HG03064 (cell line): ENCODE measurements around the gene FAM168B.

Source experiments
- ATAC-seq: cut with Tn5 transposase; IDR thresholded peaks from one replicate; pipeline ENCODE4 v1.9.1; 2021; ENCODE audit warnings: low read depth; ENCODE audit not compliant: unreplicated experiment

FAM168B gene

DNA sequence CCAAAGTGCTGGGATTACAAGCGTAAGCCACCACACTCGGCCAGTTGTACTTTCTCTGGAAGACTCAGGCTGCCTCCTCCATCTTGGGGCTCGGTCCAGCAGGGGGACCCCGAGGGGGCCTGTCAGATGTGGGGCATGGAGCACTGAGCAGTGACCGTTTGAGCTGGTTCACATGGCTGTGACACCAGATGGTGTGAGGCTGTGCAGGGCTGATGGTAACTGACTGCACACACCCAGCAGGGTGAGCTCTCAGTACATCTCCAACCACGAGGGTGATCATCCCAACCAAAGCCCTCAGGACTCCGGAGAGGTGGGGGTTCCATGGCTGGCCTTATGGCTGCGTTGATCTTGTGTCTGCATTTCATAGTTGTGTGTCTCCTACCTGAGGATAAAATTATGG is 63.4 kb downstream of the FAM168B start:
- no peak for ATAC-seq

- no peak for ATAC-seq
Observed at GRCh38 chr2:131027566-131028528, 65.4 kb downstream of the FAM168B start.

DNA sequence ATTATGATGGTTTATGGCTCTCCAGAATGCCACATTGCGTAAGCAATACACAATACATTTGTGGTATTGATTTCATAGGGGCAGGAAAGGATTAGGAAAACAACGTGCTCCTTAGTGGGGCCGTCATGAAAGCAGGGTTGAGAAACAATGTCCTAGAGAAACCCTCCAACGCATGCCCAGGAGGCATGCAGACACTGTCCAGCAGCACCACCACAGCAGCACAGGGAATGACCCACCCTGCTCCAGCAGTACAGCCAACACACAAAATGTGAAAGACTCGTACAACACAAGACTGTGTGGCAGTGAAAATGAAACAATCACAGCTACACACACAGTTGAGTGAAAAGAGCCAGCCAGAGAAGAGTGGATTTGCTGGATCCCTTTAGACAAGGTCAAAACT is 66.3 kb downstream of the FAM168B start:
- ATAC-seq: no peak

- no peak for ATAC-seq
Observed at GRCh38 chr2:131023758-131024157, 69.5 kb downstream of the FAM168B start.

- ATAC-seq: no peak
Observed at GRCh38 chr2:131022731-131023130, 70.5 kb downstream of the FAM168B start.

GRCh38 chr2:131016826-131017741 is 76.2 kb downstream of the FAM168B start:
- no peak for ATAC-seq

DNA sequence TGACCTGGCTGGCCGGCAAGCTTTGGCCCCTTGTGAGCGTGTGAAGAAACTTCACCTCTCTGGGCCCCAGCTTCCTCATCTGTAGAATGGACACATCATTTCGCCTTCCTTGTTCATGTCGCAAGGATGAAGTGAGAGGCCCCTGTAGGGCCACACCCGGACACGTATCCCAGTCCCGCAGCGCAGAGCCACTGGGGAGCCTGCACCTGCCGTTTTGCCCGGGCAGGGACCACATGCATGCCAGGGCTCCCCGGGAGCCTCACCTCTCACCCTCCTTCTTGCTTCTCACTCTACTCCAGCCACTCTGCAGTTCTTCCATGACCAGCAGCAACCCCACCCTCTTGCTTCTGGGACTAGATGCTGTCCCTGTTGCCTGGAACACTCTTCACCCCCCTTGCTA is 77.5 kb downstream of the FAM168B start:
- ATAC-seq: no peak

- no peak for ATAC-seq
Observed at GRCh38 chr2:131014141-131014540, 79.1 kb downstream of the FAM168B start.

GRCh38 chr2:131011486-131011885 is 81.8 kb downstream of the FAM168B start:
- no peak for ATAC-seq

DNA sequence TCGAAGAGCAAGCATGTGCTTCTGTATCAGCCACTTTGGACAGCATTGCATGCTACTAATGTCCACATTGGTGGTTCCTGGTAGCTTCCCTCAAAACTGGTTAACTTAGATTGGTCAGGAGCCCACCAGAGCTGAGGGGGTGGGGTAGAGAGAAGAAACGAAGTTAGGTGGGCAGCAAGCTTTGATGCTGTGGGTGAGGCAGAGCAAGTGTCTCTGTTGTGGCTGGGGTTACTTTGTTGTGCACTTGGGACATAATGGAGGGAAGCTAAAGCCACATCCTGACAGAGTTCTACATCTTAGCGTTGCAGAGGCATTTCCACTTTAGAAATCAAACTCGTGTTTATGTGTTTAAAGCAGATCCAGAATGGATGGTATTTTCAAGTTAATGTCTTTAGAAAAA is 82.7 kb downstream of the FAM168B start:
- ATAC-seq: no peak

- no peak for ATAC-seq
Observed at GRCh38 chr2:131009713-131010475, 83.4 kb downstream of the FAM168B start.

- no peak for ATAC-seq
Observed at GRCh38 chr2:131008967-131009366, 84.3 kb downstream of the FAM168B start.

- ATAC-seq: no peak
Observed at GRCh38 chr2:131006561-131006960, 86.7 kb downstream of the FAM168B start.

DNA sequence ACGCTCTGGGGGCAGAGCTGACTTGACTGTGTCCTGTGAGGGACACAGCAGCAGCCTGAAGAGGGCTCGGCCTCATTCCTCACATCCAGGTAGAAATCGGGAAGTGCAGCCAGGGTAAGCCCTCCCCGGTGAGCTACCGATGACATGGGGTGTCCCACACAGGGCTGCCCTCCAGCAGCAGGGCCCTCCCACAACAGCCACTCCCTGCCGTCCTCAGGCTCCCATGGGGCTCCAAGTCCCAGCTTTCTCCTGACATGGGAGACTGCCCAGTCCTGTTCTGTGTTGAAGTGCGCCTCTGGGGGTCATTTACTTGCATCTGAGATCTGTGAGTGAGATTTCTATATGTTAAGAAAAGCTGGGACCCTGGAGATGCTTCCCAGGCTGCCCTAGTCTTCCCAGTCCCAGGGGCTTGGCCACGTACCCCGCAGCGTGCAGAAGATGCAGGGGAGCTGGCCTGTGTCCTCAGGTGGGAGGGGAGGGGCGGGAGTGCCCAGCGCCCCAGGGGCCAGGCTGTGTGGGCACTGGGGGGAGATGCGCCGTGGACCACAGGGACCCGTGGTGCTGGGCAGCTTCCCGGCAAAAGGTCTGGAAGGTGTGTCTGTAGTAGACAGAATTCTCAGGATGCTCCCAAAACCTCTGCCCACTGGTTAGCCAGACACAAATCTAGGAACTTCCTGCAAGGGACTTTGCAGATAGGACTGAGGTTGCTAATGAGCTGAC is 87.9 kb downstream of the FAM168B start:
- ATAC-seq: no peak

DNA sequence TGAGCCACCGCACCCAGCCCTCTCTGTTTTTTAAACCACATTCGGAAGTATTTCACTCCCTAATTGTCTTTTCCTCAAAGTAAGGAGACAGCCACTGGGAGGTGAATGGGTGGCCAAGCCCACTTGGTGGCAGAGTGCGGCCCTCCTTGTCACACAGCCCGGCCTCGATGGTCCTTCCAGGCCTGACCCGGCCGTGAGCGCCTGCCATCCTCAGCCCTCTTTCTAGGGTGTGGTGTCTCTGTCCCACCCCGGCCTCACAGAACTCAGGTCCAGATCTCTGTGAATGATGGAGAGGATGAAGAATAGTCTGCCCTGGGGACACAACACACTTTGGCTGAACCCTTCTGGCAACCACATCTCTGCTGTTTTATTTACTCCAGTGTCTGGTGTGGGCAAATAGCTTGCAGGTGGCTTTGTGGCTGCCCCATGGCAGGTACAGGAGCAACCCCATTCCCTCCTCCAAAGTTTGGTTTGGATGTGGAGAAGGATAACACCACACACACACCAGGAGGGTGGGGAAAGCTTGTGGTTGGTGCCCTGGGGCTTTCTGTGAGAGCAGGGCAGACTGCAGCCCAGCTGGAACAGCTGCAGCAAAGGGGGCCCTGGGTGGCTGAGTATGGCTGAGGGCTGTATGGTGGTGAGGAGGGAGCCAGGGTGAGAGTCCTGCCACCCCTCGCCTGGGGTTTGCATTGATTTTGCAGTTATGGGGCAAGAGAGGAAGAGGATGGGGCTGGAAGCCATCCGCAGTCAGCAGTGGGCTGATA is 88.6 kb downstream of the FAM168B start:
- no peak for ATAC-seq

DNA sequence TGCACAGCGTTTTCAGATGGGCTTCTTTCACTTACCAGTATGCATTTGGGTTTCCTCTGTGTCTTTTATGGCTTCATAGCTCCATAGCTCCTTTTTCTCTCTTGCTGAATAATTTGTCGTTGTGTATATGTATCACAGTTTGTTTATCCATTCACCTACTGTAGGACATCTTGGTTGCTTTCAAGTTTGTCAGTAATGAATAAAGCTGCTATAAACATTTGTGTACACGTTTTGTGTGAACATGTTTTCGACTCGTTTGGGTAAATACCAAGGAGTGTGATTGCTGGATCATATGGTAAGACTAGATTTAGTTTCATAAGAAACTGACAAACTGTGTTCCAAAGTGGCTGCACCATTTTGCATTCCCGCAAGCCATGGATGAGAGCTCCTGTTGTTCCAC is 94.7 kb downstream of the FAM168B start:
- ATAC-seq: no peak
